HK-2 (cell line): Measurements from ENCODE around the gene SPACA4.

Experiments
- DNase-seq: peaks from one replicate; pipeline ENCODE4 v3.0.0-alpha.2; 2018; ENCODE audit not compliant: unreplicated experiment

The SPACA4 gene

GRCh38 chr19:48650974-48651682 lies 44.6 kb downstream of the SPACA4 start:
- DNase-seq, result no peak

- no peak for DNase-seq
Observed at GRCh38 chr19:48651683-48652048, 45.1 kb downstream of the SPACA4 start.

- no peak for DNase-seq
Observed at GRCh38 chr19:48654299-48655059, 47.9 kb downstream of the SPACA4 start.

GRCh38 chr19:48656840-48657474 lies 50.4 kb downstream of the SPACA4 start:
- DNase-seq, result no peak
